ENCODE results near the gene SLC7A1.

- TF ChIP-seq CTCF (IDR thresholded peaks at IDR 0.05; ENCODE audit: insufficient read depth, low read depth, low read length) (peak; percentile 19), EZH2 (IDR thresholded peaks at IDR 0.05; ENCODE audit: insufficient read depth, low read length) (no peak)
Measured at GRCh38 chr13:29543230-29544215, 52.0 kb downstream of the SLC7A1 start.
